OCI-LY1 (cell line): Measurements from ENCODE around the gene UMAD1.
"Not testable (repeated sequence)": the region's sequence is repeated elsewhere in the genome, so short reads cannot be mapped to it uniquely, and the experiment has no call there.

Source experiments
- H2AFZ ChIP-seq: fragments of 200-600 bp; sonication (generic), shearing (Covaris generic); 2 replicates; pipeline ENCODE4 v1.6.0; 2014; ENCODE audit warnings: antibody characterized with exemption, mild to moderate bottlenecking, low read length
- H3F3A ChIP-seq: fragments of 200-600 bp; sonication (generic), shearing (Covaris generic); 2 replicates; pipeline ENCODE4 v1.6.0; 2014; ENCODE audit warnings: mild to moderate bottlenecking, antibody characterized with exemption, low read length, moderate library complexity; ENCODE audit not compliant: insufficient read depth
- H3K27ac ChIP-seq: fragments of 200-600 bp; sonication (generic); 2 replicates; pipeline ENCODE4 v1.5.1; 2014; ENCODE audit warnings: low read length, mixed run types, mild to moderate bottlenecking, low read depth; ENCODE audit not compliant: poor library complexity, severe bottlenecking
- H3K27me3 ChIP-seq: fragments of 200-600 bp; sonication (generic); 2 replicates; pipeline ENCODE4 v1.6.0; 2014; ENCODE audit warnings: antibody characterized with exemption, mild to moderate bottlenecking, low read length, moderate library complexity; ENCODE audit not compliant: insufficient read depth
- H3K36me3 ChIP-seq: fragments of 200-600 bp; sonication (generic); 2 replicates; pipeline ENCODE4 v1.6.1; 2014; ENCODE audit warnings: mild to moderate bottlenecking, antibody characterized with exemption, low read length, moderate library complexity, mixed read lengths; ENCODE audit not compliant: insufficient read depth
- H3K4me1 ChIP-seq: fragments of 200-600 bp; sonication (generic); 2 replicates; pipeline ENCODE4 v1.5.1; 2014; ENCODE audit warnings: mild to moderate bottlenecking, low read length, moderate library complexity; ENCODE audit not compliant: insufficient read depth, severe bottlenecking
- H3K4me2 ChIP-seq: fragments of 200-600 bp; sonication (generic), shearing (Covaris generic); 2 replicates; pipeline ENCODE4 v1.6.1; 2014; ENCODE audit warnings: low read length
- H3K4me3 ChIP-seq: fragments of 200-600 bp; sonication (generic); 2 replicates; pipeline ENCODE4 v1.5.1; 2014; ENCODE audit warnings: low read length, low read depth, mild to moderate bottlenecking, mixed read lengths; ENCODE audit not compliant: poor library complexity, severe bottlenecking
- H3K79me2 ChIP-seq: fragments of 200-600 bp; shearing (Covaris generic); 2 replicates; pipeline ENCODE4 v1.6.1; 2016; ENCODE audit warnings: mixed run types, low read length, mixed read lengths; ENCODE audit not compliant: insufficient read depth
- H3K9ac ChIP-seq: fragments of 200-600 bp; sonication (generic), shearing (Covaris generic); 2 replicates; pipeline ENCODE4 v1.6.1; 2014; ENCODE audit warnings: mild to moderate bottlenecking, low read length, mixed read lengths
- H3K9me2 ChIP-seq: fragments of 200-600 bp; sonication (generic), shearing (Covaris generic); 2 replicates; pipeline ENCODE4 v1.6.1; 2014; ENCODE audit warnings: low read depth, mild to moderate bottlenecking, low read length, mixed read lengths
- H3K9me3 ChIP-seq: fragments of 200-600 bp; shearing (Covaris generic); 2 replicates; pipeline ENCODE4 v1.6.1; 2014; ENCODE audit warnings: low read length, mixed read lengths
- H4K20me1 ChIP-seq: fragments of 200-600 bp; sonication (generic), shearing (Covaris generic); 2 replicates; pipeline ENCODE4 v1.6.0; 2016; ENCODE audit warnings: mild to moderate bottlenecking, low read length; ENCODE audit not compliant: insufficient read depth
- EZH2 ChIP-seq: fragments of 200-600 bp; sonication (generic), shearing (Covaris generic); IDR thresholded peaks from 2 replicates; pipeline ENCODE4 v1.8.0; 2017; ENCODE audit warnings: borderline replicate concordance, mixed run types, mild to moderate bottlenecking, antibody characterized with exemption, low read length, moderate library complexity, mixed read lengths
- TF ChIP-seq, protein P1 (sequence below): fragments of 200-600 bp; sonication (generic), shearing (Covaris generic); IDR thresholded peaks from 2 replicates; pipeline ENCODE4 v1.5.1; 2017; ENCODE audit warnings: mild to moderate bottlenecking, antibody characterized with exemption, low read length, moderate library complexity, mixed read lengths

UMAD1 gene

DNA sequence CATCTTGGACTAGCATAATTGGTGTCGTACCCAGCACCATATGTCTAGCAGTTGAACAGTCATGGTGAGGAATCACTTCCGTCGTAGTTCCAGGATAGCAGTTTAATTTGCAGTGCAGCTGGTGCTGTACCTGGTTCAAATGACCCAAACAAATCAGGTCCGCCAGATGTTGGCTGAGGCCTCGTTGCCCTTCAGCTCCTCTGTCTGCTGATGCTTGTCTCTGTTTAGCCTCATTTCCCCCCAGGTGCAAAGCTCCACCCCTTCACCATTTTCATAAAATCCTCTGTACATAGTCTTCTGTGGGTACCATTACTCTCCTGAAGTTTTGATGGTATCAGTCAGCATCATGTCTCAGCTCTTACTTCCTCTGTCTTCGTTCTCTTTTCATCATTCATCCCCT, 35.1 kb downstream of the UMAD1 start:
- Histone ChIP-seq H3K9ac (no peak overlapping the region), H2AFZ (no peak overlapping the region), H3K9me2 (no peaks in the 10 kb centered on the region), H3K27me3 (no peaks in the 10 kb centered on the region), H3K27ac (peak overlapping the region; percentile 29), H3K9me3 (0 out of 2 replicates have a peak, but pooled peaks cover 3% of the 10 kb centered on the region), H3F3A (no peaks in the 10 kb centered on the region), H3K4me1 (peaks cover 29% of the 10 kb centered on the region), H3K79me2 (peaks cover 7% of the 10 kb centered on the region; the same call in 1 of the 2 replicates), H3K4me2 (no peak overlapping the region), H3K4me3 (no peak overlapping the region), H4K20me1 (no peaks in the 10 kb centered on the region), H3K36me3 (peaks cover 29% of the 10 kb centered on the region)
- TF ChIP-seq EZH2, result no peak
- TF ChIP-seq, protein P1, sequence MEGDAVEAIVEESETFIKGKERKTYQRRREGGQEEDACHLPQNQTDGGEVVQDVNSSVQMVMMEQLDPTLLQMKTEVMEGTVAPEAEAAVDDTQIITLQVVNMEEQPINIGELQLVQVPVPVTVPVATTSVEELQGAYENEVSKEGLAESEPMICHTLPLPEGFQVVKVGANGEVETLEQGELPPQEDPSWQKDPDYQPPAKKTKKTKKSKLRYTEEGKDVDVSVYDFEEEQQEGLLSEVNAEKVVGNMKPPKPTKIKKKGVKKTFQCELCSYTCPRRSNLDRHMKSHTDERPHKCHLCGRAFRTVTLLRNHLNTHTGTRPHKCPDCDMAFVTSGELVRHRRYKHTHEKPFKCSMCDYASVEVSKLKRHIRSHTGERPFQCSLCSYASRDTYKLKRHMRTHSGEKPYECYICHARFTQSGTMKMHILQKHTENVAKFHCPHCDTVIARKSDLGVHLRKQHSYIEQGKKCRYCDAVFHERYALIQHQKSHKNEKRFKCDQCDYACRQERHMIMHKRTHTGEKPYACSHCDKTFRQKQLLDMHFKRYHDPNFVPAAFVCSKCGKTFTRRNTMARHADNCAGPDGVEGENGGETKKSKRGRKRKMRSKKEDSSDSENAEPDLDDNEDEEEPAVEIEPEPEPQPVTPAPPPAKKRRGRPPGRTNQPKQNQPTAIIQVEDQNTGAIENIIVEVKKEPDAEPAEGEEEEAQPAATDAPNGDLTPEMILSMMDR, result no peak

GRCh38 chr7:7679640-7680039, 39.1 kb downstream of the UMAD1 start:
- H3K4me2 ChIP-seq, H3K79me2 ChIP-seq, H3K9ac ChIP-seq, H3K9me2 ChIP-seq, H3K27ac ChIP-seq, H4K20me1 ChIP-seq, H3K27me3 ChIP-seq, H3F3A ChIP-seq, H3K9me3 ChIP-seq, H3K4me3 ChIP-seq, H2AFZ ChIP-seq: not testable (repeated sequence)
- Histone ChIP-seq H3K36me3 (peaks cover 21% of the 10 kb centered on the region), H3K4me1 (peaks cover 34% of the 10 kb centered on the region)

DNA sequence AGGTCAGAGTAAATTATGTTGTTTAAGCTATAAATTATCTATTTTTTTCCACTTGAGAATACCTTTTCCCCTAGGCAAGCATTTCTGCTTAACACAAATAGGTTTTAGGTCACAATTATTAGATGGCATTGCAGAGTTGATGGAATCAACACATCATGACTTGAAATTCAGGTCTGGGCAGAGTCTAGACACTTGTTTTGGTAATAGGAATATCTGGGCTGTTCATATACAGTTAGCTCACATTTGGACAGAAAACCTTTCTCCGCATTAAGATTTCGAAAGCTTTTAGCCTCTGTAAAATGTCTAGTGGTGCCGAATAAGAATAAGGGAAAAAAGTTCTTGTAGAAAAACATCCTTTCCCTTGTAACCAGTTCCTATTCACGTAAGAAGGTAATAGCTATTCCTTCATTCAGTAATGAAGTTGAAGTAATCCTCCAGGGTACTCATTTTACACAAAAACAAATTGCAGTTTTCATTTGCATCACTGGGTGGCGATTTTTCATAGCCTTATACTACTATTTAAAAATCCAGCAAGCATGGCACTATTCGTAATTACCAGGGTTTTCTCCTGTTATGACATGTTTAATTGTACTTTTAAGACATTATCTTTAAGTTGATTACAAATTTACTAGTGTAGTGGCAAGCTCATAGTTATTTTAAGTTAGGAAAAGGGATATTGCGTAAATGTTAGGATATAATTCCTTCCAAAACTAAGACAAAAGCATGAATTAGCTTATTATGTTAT, 40.8 kb downstream of the UMAD1 start:
- Histone ChIP-seq H3K9me2 (no peaks in the 10 kb centered on the region), H3K4me1 (peaks cover 24% of the 10 kb centered on the region), H3K79me2 (no peaks in the 10 kb centered on the region), H3F3A (no peaks in the 10 kb centered on the region), H4K20me1 (no peaks in the 10 kb centered on the region), H3K4me2 (peak overlapping the region; percentile 39), H2AFZ (no peak overlapping the region), H3K9me3 (0 out of 2 replicates have a peak, but pooled peaks cover 3% of the 10 kb centered on the region), H3K27me3 (no peaks in the 10 kb centered on the region), H3K36me3 (peaks cover 8% of the 10 kb centered on the region), H3K4me3 (no peak overlapping the region), H3K9ac (peak overlapping the region; percentile 9; the same call in 1 of the 2 replicates), H3K27ac (peak overlapping the region; percentile 72)
- no peak for TF ChIP-seq EZH2
- TF ChIP-seq, protein P1, result peak; percentile 74

GRCh38 chr7:7681936-7682329, 41.4 kb downstream of the UMAD1 start:
- no peak for TF ChIP-seq EZH2
- TF ChIP-seq, protein P1, result no peak
- Histone ChIP-seq H3K27ac (peak overlapping the region; percentile 72), H3K4me3 (no peak overlapping the region), H2AFZ (no peak overlapping the region), H3K36me3 (peaks cover 8% of the 10 kb centered on the region), H3K9me3 (0 out of 2 replicates have a peak, but pooled peaks cover 3% of the 10 kb centered on the region), H3F3A (no peaks in the 10 kb centered on the region), H3K4me1 (peaks cover 24% of the 10 kb centered on the region), H3K9ac (peak overlapping the region; percentile 9; the same call in 1 of the 2 replicates), H3K27me3 (no peaks in the 10 kb centered on the region), H3K4me2 (peak overlapping the region; percentile 39), H3K79me2 (no peaks in the 10 kb centered on the region), H3K9me2 (no peaks in the 10 kb centered on the region), H4K20me1 (no peaks in the 10 kb centered on the region)
